Stomach (tissue), 9 donors: Measurements from ENCODE around the gene ALDH7A1. TPM values are rescaled to one million over a fixed set of nuclear protein-coding genes. Genes with fewer than 3 reads are reported as not detected.

ENCODE experiments used
- DNase-seq, 2 donors: peaks; one replicate each; pipeline versions ENCODE4 v3.0.0 to v3.0.0-alpha.2; 2013 to 2019
- H3K27ac ChIP-seq, 5 donors: fragments of 200-600 bp in 4 of 5; sonication (generic) in 4 of 5; one replicate each; pipeline ENCODE4 v1.5.1; 2013 to 2019; ENCODE audit warnings: mild to moderate bottlenecking in 1 of 5, moderate library complexity in 1 of 5
- H3K27me3 ChIP-seq, 3 donors: fragments of 200-600 bp; sonication (generic); one replicate each; pipeline ENCODE4 v1.5.1; 2017 to 2019; ENCODE audit warnings: mixed run types in 1 of 3
- H3K36me3 ChIP-seq, 4 donors: fragments of 200-600 bp; sonication (generic); 1 replicate in 3 of 4; 2 replicates in 1 of 4; pipeline ENCODE4 v1.5.1; 2016 to 2019
- H3K4me1 ChIP-seq, 4 donors: fragments of 200-600 bp; sonication (generic); one replicate each; pipeline ENCODE4 v1.5.1; 2016 to 2019
- H3K4me3 ChIP-seq, 4 donors: fragments of 200-600 bp; sonication (generic) in 3 of 4; one replicate each; pipeline ENCODE4 v1.5.1; 2016 to 2019; ENCODE audit warnings: mild to moderate bottlenecking in 1 of 4
- H3K9me3 ChIP-seq, 4 donors: fragments of 200-600 bp; sonication (generic); one replicate each; pipeline ENCODE4 v1.5.1; 2016 to 2019
- EP300 ChIP-seq: sonication (generic); formaldehyde crosslinking; IDR thresholded peaks from one replicate; pipeline ENCODE4 v1.6.1; 2017; ENCODE audit warnings: antibody characterized with exemption
- POLR2A ChIP-seq, 4 donors: fragments of 450-650 bp; IDR thresholded peaks; one replicate each; pipeline ENCODE4 v1.6.1; 2016; ENCODE audit warnings: antibody characterized with exemption in 4 of 4, control low read depth in 2 of 4, mild to moderate bottlenecking in 1 of 4, moderate library complexity in 1 of 4
- POLR2AphosphoS5 ChIP-seq, 3 donors: sonication (generic); formaldehyde crosslinking; IDR thresholded peaks; one replicate each; pipeline ENCODE4 v1.6.1; 2016; ENCODE audit warnings: antibody characterized with exemption in 3 of 3
- WGBS, 5 donors: extraction: QIAGEN DNeasy Blood & Tissue Kit in 3 of 5; methylation state at CpG; one replicate each; pipeline versions ENCODE4 v1.1.5 to v1.1.7; 2013 to 2018; 5-methylcytosine and 5-hydroxymethylcytosine counted together
- intact Hi-C: fragments of 100-400 bp; cut with DNase I; formaldehyde crosslinking; loops from one replicate; pipeline ENCODE4 v1.15.1; 2023; ENCODE audit warnings: low total_unique reads
- polyA plus RNA-seq, 3 donors: library from polyadenylated mRNA; stranded (reverse); fragments of 200-250 nt; gene quantifications; one replicate each; pipeline ENCODE4 v1.2.3, GENCODE V29; 2013
- total RNA-seq, 5 donors: library from RNA; depleted of rRNA; stranded (reverse); fragments of >200 nt; gene quantifications; one replicate each; pipeline versions ENCODE4 v1.1.0 to v1.2.3, GENCODE V29; 2014 to 2016
- TF ChIP-seq, protein P1 (sequence below), 7 experiments: fragments of 450-650 bp in 4 of 7; fragments of 200-600 bp in 3 of 7; sonication (generic) in 3 of 7; IDR thresholded peaks; one replicate each; pipeline ENCODE4 v1.5.1; 2016 to 2019; ENCODE audit warnings: antibody characterized with exemption in 7 of 7, control low read depth in 2 of 7, mild to moderate bottlenecking in 1 of 7
- donor health status: healthy with polysubstance abuse.
- donor health status: Bipolar disorder and iron deficiency.
- donor health status: healthy.

ALDH7A1 gene
- total and polyA plus RNA-seq, 8 donors: 4.9 to 55.6 (median 32.6) TPM

DNA sequence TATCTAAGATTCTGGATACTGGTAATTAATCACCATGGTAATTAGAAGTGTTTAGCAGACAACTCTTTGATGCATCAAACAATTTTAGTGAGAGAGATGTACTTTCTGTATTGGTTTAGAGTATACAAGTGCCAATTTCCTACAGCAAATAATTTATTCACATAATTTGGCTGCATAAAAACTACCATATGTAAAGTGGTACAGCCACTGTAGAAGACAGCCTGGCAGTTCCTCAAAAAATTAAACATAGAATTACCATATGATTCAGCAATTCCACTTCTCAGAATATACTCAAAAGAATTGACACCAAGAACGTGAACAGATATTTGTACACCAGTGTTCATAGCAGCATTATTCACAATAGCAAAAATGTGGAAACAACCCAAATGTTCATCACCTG is 41.9 kb upstream of the ALDH7A1 start:
- TF ChIP-seq POLR2AphosphoS5 (IDR thresholded peaks at IDR 0.05): no peak
- TF ChIP-seq POLR2A (IDR thresholded peaks at IDR 0.05): no peak
- TF ChIP-seq, protein P1, sequence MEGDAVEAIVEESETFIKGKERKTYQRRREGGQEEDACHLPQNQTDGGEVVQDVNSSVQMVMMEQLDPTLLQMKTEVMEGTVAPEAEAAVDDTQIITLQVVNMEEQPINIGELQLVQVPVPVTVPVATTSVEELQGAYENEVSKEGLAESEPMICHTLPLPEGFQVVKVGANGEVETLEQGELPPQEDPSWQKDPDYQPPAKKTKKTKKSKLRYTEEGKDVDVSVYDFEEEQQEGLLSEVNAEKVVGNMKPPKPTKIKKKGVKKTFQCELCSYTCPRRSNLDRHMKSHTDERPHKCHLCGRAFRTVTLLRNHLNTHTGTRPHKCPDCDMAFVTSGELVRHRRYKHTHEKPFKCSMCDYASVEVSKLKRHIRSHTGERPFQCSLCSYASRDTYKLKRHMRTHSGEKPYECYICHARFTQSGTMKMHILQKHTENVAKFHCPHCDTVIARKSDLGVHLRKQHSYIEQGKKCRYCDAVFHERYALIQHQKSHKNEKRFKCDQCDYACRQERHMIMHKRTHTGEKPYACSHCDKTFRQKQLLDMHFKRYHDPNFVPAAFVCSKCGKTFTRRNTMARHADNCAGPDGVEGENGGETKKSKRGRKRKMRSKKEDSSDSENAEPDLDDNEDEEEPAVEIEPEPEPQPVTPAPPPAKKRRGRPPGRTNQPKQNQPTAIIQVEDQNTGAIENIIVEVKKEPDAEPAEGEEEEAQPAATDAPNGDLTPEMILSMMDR (IDR thresholded peaks at IDR 0.05): no peak
- no peak for TF ChIP-seq EP300
- intact Hi-C loops: no loop called here
- DNase-seq: no peak
- Histone ChIP-seq H3K9me3 (no peaks in the 10 kb centered on the region), H3K4me1 (no peaks in the 10 kb centered on the region), H3K27ac (no peak overlapping the region), H3K36me3 (no peaks in the 10 kb centered on the region), H3K4me3 (no peak overlapping the region), H3K27me3 (no peaks in the 10 kb centered on the region)
- WGBS, 5 donors: 75 to 96% (median 83%) methylated on average over 1 of the region's 1 CpG

DNA sequence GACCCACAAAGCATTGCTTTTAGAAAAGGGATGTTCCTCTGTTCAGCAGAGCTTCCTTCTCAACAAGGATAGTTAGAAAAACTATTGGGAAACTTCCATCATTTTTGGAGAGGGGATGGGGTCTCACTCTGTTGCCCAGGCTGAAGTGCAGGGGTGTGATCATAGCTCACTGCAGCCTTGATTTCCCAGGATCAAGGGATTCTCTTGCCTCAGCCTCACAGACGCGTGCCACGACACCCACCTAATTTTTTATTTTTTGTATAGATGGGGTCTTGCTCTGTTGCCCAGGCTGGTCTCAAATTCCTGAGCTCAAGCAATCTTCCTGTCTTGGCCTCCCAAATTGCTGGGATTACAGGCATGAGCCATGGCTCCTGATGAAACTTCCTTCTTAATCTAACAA is 40.6 kb upstream of the ALDH7A1 start:
- DNase-seq: no peak
- no peaks in the 10 kb centered on the region for H3K36me3 ChIP-seq
- H3K27ac ChIP-seq: no peak overlapping the region
- H3K4me1 ChIP-seq: no peaks in the 10 kb centered on the region
- no peaks in the 10 kb centered on the region for H3K27me3 ChIP-seq
- TF ChIP-seq POLR2AphosphoS5 (IDR thresholded peaks at IDR 0.05) (no peak), EP300 (no peak), POLR2A (IDR thresholded peaks at IDR 0.05) (no peak)
- TF ChIP-seq, protein P1 (IDR thresholded peaks at IDR 0.05): no peak
- intact Hi-C loops: no loop called here
- H3K4me3 ChIP-seq: no peak overlapping the region
- 94 to 98% (median 97%) methylated on average over 3 of the region's 3 CpGs for WGBS, 5 donors
- no peaks in the 10 kb centered on the region for H3K9me3 ChIP-seq

DNA sequence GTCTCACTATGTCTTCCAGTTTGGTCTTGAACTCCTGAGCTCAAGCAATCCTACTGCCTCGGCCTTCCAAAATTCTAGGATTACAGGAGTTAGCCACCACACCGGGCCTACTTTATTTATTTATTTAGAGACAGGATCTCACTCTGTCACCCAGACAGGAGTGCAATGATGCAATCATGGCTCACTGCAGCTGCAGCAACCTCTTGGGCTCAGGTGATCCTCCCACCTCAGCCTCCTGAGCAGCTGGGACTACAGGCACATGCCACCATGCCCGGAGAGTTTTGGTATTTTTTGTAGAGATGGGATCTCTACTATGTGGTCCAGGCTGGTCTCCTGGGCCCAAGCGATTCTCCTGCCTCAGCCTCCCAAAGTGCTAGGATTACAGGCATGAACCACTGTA is 38.5 kb upstream of the ALDH7A1 start:
- Histone ChIP-seq H3K27ac (no peak overlapping the region), H3K27me3 (no peaks in the 10 kb centered on the region), H3K4me1 (no peaks in the 10 kb centered on the region), H3K4me3 (no peak overlapping the region), H3K9me3 (no peaks in the 10 kb centered on the region), H3K36me3 (no peaks in the 10 kb centered on the region)
- 89 to 95% (median 91%) methylated on average over 4 of the region's 4 CpGs for WGBS, 5 donors
- DNase-seq: no peak
- TF ChIP-seq POLR2AphosphoS5 (IDR thresholded peaks at IDR 0.05) (no peak), EP300 (no peak), POLR2A (IDR thresholded peaks at IDR 0.05) (no peak)
- TF ChIP-seq, protein P1 (IDR thresholded peaks at IDR 0.05): no peak
- intact Hi-C loops: no loop called here

DNA sequence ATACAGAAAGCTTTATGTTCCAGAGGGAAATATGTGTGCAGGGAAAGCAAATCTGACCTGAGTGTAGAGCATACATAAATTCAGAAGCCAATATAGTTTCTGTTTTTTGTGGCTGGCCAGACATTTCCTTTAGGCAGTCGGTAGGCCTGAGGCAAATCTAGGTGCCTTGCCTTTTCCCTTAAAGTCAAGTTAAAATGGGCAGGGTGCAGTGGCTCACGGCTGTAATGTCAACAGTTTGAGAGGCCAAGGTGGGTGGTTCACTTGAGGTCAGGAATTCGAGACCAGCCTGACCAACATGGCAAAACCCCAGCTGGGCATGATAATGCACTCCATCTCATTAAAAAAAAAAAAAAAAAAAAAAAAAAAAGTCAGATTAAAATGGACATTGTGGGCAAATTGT is 36.9 kb upstream of the ALDH7A1 start:
- WGBS, 5 donors: 33 to 47% (median 37%) methylated on average over 2 to 3 of the region's 3 CpGs
- TF ChIP-seq POLR2AphosphoS5 (IDR thresholded peaks at IDR 0.05) (no peak), POLR2A (IDR thresholded peaks at IDR 0.05) (no peak), EP300 (no peak)
- TF ChIP-seq, protein P1 (IDR thresholded peaks at IDR 0.05): no peak

More for the DNA sequence above, 36.9 kb upstream of the ALDH7A1 start:
- Histone ChIP-seq H3K9me3 (no peaks in the 10 kb centered on the region), H3K4me3 (no peak overlapping the region), H3K4me1 (no peaks in the 10 kb centered on the region), H3K36me3 (peaks cover 0 to 13% (median 11%) of the 10 kb centered on the region in 4 donors), H3K27me3 (no peaks in the 10 kb centered on the region), H3K27ac (no peak overlapping the region)
- DNase-seq: no peak
- intact Hi-C loops: no loop called here
